GM19438 (cell line): ENCODE data around the gene ANKRD16.

ENCODE experiments used
- ATAC-seq: cut with Tn5 transposase; IDR thresholded peaks from one replicate; pipeline ENCODE4 v1.9.1; 2021; ENCODE audit warnings: low read depth; ENCODE audit not compliant: unreplicated experiment

Gene ANKRD16

GRCh38 chr10:5904227-5904626 is 14.5 kb upstream of the ANKRD16 start:
- ATAC-seq: peak; percentile 98

DNA sequence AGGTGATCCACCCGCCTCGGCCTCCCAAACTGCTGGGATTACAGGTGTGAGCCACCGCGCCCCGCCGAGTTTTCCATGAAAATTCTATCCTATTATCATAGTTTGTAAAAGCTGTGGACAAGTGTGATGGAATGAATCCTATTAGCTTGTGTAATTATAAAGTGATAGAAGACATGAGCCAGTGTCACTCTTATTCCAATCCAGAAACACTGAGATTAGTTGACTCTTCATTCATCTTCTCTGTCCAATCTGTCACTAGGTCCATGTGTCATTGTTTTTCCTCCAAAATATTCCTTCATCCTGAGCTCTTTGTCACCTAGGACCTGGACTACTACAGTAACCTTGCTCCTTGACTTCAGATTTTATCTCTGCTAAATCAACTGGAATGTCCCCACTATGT is 13.9 kb upstream of the ANKRD16 start:
- ATAC-seq: no peak

DNA sequence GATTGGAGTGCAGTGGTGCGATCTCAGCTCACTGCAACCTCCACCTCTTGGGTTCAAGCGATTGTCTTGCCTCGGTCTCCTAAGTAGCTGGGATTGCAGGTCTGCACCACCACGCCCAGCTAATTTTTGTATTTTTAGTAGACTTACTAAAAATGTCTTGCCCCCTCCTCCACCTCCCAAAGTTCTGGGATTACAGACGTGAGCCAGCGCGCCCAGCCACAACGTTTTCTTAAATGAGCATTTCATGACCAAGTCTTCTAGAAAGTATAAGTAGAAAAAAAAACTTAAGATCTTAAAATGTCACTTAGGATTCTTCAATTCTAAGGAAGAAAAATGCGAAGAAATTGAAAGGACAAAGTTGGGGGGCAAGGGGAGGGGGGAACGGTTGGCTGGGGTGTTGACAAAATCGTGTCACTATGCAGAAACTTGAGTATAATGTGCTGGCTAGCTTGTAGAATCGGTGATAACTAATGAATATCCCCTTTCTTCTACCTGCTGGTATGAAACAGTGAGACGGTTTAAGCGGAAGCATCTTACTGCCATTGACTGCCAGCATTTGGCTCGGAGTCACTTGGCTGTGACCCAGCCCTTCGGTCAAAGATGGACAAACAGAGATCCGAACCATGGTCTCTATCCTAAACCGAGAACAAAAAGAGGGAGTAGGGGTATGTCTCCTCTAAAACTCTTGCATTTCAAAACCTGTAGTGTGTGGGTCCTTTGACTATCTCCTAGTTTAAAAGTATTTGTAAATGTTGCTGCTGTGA is 13.0 kb upstream of the ANKRD16 start:
- no peak for ATAC-seq

- no peak for ATAC-seq
Observed at GRCh38 chr10:5900247-5900646, 10.6 kb upstream of the ANKRD16 start.

- ATAC-seq: no peak
Observed at GRCh38 chr10:5898163-5898562, 8.5 kb upstream of the ANKRD16 start.

GRCh38 chr10:5897504-5897903 is 7.8 kb upstream of the ANKRD16 start:
- ATAC-seq: no peak

DNA sequence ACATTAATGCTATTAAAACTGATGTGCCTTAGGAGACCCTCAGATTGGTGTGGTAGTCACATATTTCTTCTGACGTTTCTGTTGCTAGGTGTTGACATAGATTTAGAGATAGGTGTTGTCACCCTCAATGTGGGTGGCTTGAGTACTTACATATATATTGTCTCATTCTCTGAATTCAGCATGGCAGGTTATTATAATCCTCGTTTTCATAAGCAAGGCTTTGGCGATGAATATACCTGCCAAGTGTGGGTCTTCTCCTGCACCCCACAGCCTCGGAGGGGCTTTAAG is 7.3 kb upstream of the ANKRD16 start:
- no peak for ATAC-seq

DNA sequence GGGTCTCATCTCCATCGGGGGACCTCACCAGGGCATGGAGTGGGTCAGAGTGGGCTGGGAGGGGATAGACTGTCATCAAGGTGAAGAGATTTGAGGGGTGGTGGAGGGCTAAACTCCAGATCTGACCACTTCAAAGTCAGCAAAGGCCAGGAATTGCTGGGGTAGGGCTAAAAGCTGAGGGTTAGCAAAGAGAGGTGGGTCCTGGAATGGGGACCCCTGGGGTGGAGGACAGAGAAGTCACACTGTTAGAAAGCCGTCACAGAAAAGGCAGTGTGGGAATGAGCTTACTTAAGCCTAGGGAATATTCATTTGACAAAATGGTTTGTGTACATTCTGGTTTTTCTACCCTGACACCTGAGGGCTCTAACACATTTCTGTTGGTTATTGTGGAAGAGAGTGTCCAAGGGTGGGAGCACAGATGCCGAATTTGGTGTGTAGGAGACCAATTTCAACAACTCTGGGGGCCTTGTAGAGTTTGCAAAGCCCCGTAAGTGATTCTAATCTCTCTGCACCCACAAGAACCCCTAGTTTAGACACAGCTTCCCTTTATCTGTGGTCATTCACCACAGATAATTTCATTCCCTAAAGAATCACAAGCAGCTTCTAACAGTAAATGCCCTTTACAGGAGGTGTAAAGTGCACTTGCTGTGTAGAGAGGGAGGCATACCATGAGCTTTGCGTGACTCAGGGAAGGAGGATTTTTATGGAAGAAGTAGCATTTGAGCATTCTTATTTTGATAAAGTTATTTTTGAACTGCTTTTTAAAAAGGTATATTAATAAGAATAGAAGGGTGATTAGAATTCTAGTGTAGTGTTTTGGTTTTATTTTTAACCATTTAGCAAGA is 6.7 kb upstream of the ANKRD16 start:
- ATAC-seq: peak; percentile 15

DNA sequence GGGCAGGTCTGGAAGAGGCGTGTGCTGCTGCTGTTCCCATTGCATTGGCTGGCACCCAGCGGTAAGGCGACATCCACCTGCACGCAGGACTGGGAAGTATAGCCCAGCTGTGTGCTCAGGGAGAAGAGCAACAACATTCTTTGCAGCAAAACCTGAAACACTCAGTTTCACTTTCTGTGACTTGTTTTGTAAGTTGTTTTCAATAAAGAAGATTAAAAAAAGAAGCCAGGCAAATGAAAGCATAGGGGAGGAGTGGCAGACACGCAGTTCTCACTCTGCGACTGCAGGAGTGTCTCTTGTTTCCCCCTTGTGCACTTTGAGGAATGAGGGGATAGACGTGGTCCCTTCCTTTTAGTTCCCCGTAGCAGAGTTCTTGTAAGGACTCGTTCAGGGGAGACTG is 6.1 kb upstream of the ANKRD16 start:
- ATAC-seq: peak; percentile 63

DNA sequence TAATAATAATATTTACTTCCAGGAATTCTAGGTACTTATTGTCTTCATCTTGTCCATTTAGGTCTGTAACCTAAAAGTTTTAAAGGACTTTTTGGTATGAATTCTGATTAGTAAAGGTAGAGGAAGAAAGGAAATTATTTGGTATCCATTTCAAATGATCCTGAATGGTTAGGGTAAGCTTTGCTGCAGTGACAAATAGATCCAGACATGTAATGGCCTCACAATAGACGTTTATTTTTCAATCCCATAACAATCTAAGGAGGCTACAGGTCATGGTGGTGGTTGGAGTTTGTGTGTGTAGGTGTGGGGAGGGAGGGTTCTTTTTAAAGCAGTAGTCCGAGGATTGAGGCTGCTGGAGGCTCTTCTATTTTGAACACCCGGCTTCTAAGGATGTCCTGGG is 5.7 kb upstream of the ANKRD16 start:
- no peak for ATAC-seq

DNA sequence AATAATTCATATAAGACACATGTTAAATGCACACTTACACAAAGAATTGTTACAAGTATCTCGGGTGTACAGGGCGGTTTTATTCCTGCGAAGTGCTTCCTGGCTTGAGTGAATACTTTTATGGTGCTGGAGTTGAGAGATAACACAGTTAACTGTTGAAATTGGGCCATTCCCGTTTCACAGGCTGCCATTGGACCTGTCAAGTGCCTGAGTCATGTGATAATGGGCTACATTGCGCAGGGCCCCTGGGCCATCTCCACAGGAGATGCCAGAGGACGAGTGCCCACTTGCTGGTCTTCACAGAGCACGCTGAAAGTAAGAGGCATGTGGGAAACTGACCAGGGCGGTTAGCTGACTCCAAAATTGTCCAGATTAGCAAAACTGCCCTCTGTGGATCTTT is 5.2 kb upstream of the ANKRD16 start:
- no peak for ATAC-seq

- ATAC-seq: no peak
Observed at GRCh38 chr10:5894403-5894802, 4.7 kb upstream of the ANKRD16 start.

DNA sequence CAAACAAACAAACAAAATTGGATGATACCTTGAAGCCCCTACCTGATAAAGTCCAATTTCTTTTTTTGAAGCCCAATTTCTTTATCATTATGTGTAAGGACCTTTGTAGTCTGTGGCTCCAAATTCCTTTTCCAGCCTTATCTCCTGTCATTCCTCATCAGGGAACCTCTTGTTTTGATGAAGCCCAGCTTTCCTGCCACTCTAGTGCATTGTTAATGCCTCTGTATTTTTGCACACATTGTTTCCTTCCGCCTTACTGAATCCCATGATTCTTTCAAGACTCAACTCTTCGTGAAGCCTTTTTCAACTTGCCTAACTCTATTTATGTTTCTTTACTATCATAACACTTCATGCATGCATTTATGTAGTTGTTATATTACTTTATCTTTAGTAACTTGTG is 3.6 kb upstream of the ANKRD16 start:
- no peak for ATAC-seq

GRCh38 chr10:5892007-5892406 is 2.3 kb upstream of the ANKRD16 start:
- ATAC-seq: no peak

DNA sequence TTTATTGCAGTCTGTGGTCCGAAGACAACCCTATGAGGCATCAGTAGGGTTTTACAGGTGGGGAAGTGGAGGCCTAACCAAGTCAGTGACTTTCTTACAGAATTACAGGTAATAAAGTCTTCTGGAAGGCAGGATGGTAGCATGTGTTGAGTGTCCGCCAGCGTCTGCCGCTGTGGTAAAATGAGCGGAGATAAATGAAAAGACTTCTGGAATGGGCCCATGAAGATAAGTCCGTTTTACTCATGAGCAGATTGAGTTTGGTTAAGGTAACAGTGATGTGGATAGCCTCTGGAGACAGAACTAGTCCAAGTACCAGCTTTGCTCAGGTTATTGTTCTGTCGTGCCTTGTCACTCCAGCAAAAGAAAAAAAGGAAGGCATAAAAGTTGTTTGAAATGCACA is 1.3 kb upstream of the ANKRD16 start:
- no peak for ATAC-seq

GRCh38 chr10:5890452-5890915 is 791 bp upstream of the ANKRD16 start:
- ATAC-seq: peak; percentile 7

- ATAC-seq: peak; percentile 37
Observed at GRCh38 chr10:5888843-5889623, 660 bp downstream of the ANKRD16 start.

DNA sequence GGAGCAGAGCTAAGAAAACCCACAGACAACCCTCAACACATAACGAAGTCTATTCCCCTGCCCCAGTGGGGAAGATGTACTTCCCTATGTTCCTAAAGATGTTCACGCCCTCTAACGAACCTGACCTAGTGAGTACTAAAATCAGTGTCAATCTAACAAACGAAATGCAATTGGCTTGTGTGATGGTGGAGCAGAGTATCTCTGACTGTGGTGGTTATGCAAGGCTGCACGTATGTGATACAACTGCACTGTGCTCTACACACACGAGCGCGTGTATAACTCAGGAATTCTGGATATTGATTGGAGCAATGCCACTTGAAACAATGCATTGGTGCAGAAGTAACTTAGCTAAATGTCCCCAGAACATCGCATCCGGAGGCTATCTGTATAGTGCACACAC is 1.3 kb downstream of the ANKRD16 start:
- ATAC-seq: no peak

GRCh38 chr10:5887641-5888040 is 2.1 kb downstream of the ANKRD16 start:
- ATAC-seq: no peak

- no peak for ATAC-seq
Observed at GRCh38 chr10:5887029-5887428, 2.7 kb downstream of the ANKRD16 start.

DNA sequence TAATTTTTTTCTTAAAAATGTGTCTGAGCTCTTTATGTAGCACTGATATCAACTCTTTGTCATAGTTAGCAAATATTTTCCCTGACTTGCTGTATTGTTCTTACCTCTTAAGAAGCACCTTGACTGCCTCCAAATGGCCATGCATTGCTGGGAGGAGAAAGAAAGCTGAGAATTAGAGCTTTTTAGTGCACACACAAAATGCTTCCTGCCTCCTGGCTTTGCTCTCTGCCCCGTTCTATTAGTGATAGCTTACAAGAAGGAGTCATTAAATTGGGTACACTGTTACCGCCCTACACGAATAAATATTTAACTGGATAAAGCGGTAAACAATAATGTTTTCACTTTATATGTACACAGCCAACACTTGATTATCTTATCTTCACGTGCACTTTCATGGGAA is 4.1 kb downstream of the ANKRD16 start:
- ATAC-seq: no peak
